ENCODE data around the gene TOMM5.

TOMM5 gene

DNA sequence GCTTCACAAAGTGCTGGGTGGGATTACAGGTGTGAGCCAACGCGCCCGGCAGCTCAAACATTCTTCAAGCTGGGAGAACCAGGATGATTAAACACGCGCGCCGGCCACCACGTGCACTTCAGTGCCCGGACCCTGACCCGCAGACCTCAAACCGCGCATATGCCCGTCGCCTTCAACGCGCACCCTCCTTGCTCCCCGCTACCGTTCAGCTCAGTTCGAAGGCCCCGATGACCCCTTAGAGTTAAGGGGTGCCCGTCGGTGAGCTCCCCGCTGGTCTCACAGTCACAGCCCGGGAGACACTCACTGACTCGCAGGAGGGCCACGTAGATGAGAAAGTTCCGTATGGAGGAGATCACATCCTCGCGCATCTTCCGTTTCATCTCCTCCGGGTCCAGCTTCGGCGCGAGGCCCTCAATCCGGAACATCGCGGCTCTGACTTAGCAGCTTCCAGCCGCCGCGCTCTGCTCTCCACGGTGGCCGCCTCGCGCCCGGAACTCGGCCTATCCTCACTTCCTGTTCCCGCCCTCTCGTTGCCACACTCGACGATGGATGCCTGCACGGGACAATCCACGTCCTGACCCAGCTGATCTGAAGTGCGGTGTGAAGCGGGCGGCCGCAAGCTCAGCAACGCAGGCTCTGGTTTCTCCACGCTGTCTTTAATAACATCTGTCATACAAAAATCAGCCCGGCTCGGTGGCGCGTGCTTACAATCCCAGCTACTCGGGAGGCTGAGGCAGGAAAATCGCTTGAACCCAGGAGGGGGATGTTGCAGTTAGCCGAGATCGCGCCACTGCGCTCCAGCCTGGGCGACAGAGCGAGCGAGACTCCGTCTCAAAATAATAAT lies at the start of gene TOMM5:
Gene TOMM5 (minus strand): TSS at position 490 of the 844 bp plus-strand sequence. CDS start 65 bp downstream, at position 425.
- peak; percentile 51 for DNase-seq

DNA sequence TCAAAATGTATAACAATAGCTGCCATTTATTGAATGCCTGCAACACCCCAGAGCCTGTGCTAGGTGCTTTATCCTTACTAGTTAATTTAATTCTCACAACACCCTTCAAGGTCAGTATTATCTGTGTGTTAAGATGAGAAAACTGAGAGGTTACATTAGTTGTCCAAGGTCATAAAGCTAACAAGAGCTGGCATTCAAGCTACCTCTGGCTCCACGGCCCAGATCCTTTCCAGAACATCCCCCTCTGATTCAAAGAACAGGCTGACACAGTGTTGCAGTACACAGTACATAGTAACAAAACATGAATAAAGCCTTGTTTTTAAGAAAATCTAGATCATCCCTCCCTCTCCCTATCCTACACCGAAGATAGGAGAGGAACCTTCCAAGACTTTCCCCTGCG lies 48.9 kb upstream of the TOMM5 start:
- DNase-seq: no peak

DNA sequence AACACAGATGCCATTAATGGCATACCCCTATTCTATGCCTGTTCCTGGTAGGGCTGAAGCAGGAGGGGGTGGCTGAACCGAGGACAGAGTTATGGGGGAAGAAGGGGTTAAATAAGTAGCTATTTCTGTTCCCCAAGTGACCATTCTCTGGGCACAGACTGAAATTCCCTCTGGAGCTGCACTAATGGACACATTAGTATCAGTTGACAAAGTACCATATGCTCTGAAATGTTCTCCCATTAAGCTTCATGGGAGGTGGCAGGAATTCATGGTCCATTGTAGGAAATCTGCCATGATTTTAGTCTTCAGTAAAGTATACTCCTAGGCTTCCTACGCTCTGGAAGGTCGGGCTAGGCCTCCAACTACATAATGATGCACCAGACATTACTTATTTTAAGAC lies 47.8 kb upstream of the TOMM5 start:
- no peak for DNase-seq

- no peak for DNase-seq
Measured at GRCh38 chr9:37639841-37640240, 47.4 kb upstream of the TOMM5 start.

GRCh38 chr9:37639109-37639762 lies 46.8 kb upstream of the TOMM5 start:
- DNase-seq: no peak

DNA sequence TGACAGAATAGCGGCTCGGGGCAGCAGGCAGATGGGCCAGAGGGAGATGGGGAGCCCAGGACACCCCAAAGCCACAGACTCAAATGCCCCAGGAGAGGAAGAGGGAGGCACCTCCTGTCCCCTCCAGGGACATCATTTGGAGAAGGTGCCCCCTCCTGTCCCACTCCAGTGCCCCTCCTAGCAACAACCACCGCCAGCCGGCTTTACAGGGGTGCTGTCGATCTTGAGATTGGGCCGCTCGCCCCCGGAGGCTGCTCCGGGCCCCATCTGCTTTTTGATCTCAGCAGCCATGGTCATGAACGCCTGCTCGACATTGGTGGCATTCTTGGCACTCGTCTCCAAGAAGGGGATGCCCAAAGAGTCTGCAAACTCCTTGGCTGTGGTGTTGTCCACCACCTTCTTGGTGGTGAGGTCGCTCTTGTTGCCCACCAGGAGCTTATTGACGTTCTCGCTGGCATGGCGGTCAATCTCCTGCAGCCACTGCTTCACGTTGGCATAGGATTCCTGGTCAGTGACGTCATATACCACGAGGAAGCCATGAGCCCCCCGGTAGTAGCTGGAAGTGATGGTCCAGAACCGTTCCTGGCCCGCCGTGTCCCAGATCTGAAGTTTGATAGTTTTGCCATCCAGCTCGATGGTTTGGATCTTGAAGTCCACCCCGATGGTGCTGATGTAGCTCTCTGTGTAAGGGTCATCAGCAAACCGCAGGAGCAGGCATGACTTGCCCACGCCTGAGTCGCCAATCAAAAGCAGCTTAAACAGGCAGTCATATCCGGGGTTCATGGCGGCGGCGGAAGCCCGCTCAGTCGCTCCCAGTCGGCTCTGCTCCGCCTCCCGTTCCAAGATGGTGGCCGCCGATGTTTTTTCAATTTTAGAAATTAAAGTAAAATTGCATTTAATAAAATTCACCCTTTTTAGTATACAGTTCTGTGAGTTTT lies 44.4 kb upstream of the TOMM5 start:
- DNase-seq: no peak

DNA sequence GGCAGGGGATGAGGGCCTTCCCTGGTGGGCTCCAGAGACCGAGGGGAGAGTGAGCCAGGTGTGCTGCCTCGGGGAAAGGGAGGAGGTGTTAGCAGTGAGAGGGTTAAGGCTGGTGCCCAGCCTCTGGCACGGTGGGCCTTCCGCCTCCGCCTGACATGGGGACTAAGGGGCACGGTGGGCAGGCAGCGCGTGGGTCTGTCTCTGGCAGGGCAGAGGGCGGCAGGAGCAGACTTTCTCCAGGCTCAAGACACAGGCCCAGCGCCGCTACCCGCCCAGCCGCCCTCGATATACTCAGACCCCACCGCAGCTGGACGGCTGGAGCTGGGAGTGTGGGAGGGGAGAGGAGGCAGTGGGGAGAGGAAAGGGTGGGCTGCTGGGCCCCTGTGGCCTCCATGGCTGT lies 43.4 kb upstream of the TOMM5 start:
- no peak for DNase-seq

DNA sequence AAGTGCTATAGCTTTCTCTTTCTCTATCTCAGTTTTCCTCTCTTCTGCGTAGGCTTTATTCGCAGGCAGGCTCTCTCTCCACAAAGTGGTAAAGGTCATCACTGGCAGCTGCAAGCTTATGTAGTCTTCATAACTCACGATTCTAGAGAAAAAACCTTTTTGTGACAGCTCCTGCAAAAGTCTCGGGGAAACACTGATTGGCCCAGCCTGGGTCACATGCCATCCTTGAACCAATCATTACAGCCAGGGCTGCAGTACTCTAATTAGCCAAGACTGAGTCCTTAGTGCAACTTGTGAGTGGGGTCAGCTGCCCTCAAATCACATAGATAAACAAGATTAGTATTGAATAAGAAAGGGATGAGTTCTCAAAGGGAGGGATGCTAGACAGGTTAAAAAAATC lies 40.1 kb upstream of the TOMM5 start:
- no peak for DNase-seq

DNA sequence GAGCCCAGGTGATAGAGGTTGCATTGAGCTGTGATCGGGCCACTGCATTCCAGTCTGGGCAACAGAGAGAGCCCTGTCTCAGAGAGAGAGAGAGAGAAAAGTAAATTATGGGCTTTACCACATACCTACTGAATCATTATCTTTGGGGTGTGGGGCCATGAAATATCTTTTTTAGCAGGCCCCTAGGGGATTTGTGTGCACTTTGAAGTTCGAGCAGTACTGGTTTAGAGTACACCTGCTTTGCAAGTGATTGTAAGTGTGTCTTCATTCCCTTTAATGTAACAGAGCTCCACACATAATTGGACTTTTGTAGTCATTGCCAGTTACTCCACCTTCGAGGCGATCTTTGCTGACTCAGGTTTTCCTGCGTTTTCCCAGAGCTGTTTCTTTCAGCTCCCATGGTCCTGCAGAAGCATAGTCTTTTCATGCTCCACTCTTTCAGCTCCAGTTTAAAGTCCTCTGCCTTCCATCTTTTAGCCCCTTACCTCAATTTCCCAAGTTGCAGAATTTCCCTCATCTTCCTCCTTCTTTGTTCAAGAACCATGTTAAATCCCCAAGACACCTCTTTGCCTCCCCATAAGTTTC lies 34.4 kb upstream of the TOMM5 start:
- no peak for DNase-seq

DNA sequence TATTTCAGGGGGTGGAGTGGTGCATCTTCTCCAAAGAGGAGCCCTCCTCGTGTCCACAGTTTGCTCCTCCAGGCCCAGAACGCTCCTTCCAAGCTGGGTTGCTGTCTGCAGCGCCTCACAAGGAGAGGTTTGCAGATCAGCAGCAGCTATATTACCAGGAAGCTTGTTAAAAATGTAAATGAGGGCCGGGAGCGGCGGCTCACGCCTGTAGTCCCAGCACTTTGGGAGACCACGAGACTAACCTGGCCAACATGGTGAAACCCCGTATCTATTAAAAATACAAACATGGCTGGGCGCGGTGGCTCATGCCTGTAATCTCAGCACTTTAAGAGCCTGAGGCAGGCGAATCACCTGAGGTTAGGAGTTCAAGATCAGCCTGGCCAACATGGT lies 33.4 kb upstream of the TOMM5 start:
- no peak for DNase-seq

DNA sequence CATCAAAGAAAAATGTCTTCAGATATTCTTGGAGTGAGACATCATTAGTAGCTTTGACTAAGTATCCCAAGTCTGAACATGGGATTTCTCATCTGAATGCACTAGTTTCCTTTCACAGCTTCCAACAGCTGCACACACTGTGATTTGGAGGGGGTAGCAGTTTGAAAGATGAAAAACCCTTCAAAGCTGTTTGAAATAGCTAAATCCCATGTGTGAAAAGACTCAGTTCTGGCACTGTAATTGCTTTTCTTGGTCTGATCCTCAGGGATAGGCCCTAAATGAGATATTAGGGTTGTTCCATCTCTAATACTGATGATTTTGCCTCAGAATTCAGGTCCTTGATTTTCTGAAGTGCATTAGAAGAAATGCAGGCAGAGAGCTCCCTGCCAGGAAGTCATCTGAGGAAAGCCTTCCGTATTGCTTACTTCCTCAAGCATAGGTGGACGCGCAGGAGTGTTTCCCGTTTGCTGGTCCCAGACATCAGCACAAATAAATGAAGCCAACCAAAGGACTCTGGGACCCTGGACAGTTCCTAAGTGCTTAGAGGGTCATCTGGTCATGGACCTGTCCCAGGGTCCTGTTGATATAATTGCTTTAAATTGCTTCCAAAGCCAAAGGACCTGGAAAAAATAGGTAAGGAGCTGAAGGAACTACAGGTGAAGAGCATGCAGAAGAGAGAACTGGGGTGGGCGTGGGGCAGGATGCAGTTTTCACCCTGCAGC lies 32.8 kb upstream of the TOMM5 start:
- DNase-seq: no peak

GRCh38 chr9:37624073-37624472 lies 31.7 kb upstream of the TOMM5 start:
- no peak for DNase-seq

- no peak for DNase-seq
Measured at GRCh38 chr9:37623267-37623666, 30.9 kb upstream of the TOMM5 start.

- no peak for DNase-seq
Measured at GRCh38 chr9:37622462-37622861, 30.1 kb upstream of the TOMM5 start.

- DNase-seq: no peak
Measured at GRCh38 chr9:37621273-37622121, 29.1 kb upstream of the TOMM5 start.

DNA sequence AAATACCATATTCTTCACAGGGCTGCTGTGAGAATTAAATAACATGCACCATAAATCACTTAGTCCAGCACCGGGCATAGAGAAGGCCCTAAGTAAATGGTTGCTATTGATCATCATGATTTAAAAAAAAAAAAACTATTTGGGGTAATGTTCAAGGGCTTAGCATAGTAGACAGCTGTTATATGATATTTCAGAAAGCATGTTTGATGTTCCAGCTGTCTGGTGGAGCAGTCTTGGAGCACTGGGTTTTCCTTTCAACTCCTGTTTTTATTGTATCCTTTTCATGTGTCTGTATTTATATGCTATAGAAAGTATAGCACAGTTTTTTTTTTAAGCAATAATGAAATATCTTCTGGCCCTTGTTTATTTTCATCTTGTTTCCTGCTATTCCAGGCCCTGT lies 28.0 kb upstream of the TOMM5 start:
- DNase-seq: no peak

DNA sequence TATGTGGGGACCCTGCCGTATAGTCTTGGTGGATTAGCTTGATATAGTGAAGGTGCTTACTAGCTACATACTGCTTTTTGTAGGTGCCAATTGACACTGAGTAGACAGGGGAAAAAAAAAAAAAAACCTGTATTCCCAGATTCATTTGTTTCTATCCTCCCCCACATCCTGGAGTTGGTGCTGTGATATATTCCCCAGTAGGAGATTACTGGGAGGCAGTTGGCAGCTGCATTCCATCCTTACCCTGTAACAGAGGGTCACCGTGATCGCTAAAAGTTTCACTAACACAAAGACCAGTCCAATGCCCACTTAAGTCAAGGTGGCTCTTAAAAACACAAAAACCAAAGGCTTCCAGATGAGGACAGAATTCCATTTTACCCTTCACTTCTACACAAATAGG lies 27.4 kb upstream of the TOMM5 start:
- no peak for DNase-seq

- DNase-seq: no peak
Measured at GRCh38 chr9:37618817-37619216, 26.4 kb upstream of the TOMM5 start.

- DNase-seq: no peak
Measured at GRCh38 chr9:37617832-37618231, 25.4 kb upstream of the TOMM5 start.

DNA sequence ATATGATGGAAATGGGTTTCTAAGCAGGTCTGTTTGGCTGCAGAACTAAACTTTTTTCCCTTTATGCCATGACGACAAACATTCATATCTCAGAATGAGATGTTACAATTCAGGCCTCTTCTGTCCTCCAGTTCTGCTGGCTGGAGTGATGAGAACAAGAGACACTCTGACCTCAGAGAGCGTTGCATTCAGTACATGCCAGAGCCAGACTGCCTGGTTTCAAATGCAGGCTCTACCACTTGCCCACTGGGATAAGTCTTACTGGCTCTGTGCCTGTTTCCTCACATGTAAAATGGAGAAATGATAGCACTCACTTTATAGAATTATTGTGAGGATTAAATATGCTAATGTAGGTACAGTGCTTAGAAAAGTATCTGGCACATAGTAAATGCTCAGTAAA lies 24.8 kb upstream of the TOMM5 start:
- no peak for DNase-seq

GRCh38 chr9:37611961-37612360 lies 19.6 kb upstream of the TOMM5 start:
- DNase-seq: no peak
